Measurements from ENCODE around the gene VGLL2.

VGLL2 gene

DNA sequence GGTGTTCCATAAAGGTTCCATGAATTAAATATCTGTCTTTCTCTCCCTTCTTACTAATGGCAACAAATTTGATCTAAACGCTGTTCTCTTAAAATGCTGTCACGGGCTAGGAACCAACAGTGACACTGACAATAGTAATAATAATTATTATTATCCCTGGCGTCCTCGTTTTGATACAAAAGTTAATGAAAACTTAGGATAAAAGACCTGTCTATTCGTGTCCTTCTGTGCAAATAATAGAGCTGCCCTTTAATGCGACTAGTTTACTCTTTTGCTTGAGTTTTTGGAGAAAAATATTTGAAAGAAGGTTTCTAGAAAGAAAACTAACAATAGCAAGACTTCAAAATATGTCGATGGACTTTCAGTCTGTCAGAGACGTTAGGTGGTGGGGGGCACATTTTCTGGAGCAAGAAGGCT lies 4.3 kb downstream of the VGLL2 start:
- no peak for DNase-seq

DNA sequence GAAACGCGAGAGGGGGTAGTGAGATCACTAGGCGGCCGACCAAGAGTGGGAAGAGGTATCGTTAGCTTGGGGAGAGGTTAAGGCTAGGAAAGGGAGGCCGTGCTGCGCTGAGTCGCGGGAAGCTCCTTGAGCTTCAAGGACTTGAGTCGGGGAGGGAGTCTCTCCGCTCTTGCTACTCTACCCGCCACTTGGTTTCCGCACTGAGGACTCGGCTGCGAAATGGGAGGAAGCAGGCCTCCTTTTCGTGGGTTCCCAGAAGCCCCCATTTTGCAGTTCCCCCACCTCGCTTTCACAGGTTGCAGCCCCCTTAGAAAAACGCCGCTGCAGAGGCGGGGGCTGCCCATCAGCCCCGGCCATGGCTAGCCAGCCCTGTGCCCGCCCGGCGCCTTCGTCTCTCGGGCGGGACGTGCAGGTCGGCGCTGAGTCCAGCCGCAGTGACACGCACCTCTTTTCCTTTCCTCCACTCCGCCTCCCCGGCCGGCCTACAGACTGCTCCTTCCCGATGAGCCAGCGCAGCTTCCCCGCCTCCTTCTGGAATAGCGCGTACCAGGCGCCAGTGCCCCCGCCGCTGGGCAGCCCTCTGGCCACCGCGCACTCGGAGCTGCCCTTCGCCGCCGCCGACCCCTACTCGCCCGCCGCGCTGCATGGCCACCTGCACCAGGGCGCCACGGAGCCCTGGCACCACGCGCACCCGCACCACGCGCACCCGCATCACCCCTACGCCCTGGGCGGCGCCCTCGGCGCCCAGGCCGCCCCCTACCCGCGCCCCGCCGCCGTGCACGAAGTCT lies 4.9 kb downstream of the VGLL2 start:
- DNase-seq, result no peak

DNA sequence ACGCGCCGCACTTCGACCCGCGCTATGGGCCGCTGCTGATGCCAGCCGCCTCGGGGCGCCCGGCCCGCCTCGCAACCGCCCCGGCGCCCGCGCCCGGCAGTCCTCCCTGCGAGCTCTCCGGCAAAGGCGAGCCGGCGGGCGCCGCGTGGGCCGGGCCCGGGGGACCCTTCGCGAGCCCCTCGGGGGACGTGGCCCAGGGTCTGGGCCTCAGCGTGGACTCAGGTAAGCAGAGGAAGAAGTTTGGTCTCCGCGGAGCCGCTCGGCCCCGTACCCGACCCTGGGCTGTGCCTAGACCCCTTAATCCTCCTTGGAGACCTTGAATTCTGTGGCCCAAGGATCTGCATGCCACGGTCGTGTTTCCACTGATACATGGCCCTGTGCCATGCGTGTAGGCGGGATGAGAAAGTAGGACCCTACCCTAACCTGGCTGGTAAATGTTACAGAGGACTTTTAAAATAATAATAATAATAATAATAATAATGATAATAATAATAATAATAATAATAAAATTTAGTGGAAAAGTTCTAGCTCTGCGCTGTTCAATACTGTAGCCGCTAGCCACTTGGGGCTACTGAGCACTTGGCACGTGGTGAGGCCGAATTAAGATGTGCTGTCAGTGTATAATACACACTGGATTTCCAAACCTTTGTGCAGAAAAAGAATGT lies 5.6 kb downstream of the VGLL2 start:
- DNase-seq, result no peak

DNA sequence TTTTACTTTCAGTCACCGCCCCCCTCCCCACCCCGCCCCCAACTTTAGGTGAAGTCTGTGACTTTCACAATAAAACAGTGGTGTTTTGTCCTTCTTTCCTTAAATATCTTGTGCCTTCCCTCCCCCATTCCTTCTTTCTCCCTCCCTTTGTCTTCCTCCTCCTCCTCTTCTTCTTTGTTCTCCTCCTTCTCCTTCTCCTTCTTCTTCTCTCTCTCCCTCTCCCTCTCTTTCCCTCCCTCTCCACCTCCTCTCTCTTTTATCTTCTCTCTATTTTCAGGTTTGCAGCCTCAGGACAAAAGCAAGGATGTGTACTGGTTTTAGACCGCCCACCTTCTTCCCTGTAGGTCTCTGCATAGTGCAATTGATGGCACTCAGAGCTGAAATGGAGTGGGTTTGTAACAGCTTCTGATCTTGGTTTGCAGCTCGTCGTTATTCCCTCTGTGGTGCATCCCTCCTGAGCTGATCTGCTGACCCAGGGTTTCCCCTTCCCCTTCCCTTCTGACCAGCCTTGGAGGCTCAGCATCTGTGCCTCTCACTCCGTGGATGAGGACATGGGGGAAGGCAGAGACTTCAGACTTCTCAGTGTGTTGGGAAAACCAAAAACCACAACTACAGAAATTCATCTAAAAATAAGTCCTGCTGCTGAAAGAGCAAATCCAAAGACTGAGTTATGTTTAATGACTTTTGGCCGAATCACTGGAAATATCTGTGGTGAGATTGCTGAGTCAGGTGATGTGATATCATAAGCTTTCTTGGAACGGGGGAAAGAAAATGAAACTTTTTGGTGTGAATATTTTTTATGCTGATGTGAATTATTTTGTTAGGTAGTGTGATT lies 6.9 kb downstream of the VGLL2 start:
- no peak for DNase-seq

GRCh38 chr6:117272891-117273290 lies 7.5 kb downstream of the VGLL2 start:
- DNase-seq, result no peak

DNA sequence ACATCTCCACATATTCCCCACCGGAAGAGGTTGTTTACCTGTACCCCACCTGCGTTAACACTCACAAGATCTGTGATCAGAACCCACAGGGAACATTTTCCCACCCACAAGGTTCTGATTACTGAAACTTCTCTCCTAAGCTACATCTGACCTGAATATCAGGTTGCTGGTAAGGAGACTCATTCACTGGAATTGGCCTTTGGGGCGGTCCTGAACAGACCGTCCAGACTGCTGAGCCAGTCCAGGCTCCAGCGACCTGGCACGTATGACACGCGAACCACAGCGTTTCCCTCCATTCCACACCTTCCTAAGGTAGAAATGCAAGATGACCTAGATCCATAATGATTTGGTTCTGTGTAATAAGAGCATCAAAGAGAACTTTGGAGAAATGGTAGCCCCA lies 9.8 kb downstream of the VGLL2 start:
- no peak for DNase-seq

- no peak for DNase-seq
These were observed 10.4 kb downstream of the VGLL2 start for GRCh38 chr6:117275711-117276110.

DNA sequence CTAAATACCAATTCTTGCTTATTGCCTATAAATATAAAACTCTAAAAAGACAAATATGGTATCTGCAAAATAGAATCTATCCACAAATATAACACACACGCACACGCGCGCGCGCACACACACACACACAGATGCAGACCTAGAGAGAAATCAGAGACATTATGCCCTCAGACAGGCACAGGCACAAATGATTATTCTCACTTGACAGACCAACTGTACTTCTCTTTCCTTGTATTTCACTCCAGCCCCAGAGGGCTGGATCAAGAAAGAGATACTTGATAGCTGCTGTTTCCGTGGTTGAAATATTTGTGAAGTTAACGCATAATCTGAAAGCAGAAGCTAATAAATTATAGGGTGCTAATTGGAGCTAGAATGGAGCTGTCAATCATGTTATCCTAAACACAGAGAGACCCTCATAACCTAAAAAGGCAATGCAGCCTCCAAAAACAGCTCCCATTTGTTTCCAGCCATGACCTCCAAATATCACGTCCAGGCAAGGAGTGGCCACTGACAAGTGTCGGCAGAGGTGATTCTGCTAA lies 11.5 kb downstream of the VGLL2 start:
- DNase-seq, result no peak

GRCh38 chr6:117280922-117281321 lies 15.6 kb downstream of the VGLL2 start:
- no peak for DNase-seq

DNA sequence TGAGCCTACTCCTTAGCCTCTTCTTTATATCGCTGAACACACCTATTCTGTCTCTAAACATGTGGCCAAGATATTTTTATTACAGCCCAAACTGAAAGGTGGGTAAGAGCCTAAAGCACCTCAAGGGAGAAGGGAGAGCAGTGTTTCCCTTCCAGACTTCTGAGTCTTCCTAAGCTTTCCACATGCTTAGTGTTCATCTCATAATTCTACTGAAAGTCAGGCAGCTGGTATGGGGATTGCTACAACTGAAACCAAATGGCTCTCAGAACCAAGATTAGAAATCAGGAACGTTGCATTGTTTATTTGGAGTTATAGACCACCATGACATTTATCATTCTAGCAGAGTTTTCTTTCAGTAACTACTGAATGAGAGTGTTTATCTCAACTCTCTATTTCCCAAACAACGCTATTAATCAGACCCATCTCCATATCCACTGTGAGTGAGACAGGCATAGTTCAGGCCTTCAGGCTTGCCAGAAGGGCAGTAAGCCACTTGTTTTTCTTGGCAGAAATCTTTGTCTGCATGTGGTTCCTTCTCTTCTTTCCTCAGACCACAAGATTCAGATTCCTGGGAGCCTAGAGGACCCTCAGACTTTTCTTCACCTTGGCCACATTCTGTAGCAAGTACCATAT lies 22.8 kb downstream of the VGLL2 start:
- no peak for DNase-seq

DNA sequence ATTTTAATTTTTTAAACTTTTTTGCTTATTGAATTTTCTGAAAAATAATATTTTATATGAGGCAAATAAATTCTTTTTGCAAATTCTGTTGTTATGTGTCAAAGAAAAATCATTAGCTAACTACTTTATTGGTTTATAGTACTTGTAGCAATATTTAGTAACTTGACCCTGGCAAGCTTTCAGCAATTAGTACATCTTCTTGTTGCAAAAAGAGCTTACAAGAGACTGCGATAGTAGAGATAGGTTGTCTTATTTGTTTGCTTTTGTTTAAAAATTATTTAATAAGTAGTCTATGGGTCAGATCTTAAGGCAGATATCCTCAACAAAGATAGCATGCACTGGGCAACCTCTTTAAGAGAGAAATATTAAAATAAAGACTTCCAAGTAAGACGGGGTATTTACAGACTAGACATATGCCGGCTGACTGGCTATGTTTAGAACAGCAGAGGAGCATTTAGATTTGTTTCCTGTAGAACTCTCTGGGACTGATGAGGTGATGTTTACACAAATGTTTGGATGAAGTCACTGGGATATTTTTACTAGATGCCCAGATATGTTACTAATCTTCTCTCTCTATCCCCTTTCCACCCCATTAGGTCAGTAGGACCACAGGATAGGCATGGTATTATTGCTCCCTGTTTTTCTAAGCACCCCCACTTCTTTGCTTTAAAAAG lies 25.0 kb downstream of the VGLL2 start:
- DNase-seq, result no peak

GRCh38 chr6:117298941-117299340 lies 33.6 kb downstream of the VGLL2 start:
- DNase-seq, result no peak

DNA sequence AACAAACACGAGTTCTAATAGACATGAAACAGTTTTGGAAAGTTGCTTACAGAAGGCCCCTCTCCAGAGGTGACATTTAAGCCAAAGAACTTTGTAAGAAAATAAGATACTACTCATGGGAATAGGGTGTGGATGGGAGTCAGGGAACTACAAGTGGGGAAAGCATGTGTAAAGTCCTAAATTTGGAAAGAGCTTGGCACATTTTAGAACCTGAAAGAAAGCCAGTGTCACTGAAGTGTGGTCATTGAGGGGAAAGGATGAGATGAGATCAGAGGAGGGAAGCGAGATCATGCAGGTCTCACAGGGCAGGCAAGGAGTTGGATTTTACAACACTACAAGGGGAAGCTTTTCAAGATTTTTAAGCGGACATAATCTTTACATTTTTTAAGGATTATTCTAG lies 38.0 kb downstream of the VGLL2 start:
- no peak for DNase-seq

- no peak for DNase-seq
These were observed 39.1 kb downstream of the VGLL2 start for GRCh38 chr6:117304446-117304845.

GRCh38 chr6:117306227-117306790 lies 41.0 kb downstream of the VGLL2 start:
- DNase-seq, result no peak

GRCh38 chr6:117307655-117308054 lies 42.3 kb downstream of the VGLL2 start:
- no peak for DNase-seq

DNA sequence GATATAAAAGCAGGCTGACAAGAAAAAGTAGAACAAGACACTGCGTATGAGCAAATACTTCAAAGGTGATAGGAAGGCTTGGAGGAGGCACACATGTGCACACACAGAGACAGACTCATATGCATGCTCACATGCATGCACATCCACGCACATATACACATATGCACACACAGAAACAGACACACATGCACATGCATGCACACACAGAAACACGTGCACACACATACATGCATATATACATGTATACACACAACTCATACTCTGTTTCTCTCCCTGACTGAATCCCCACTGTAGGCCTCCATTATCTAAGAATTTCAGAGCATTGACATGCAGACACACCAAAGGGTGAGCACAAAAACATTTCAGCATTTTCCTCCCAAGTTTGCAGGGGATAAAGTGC lies 43.7 kb downstream of the VGLL2 start:
- DNase-seq, result no peak

GRCh38 chr6:117309611-117310010 lies 44.3 kb downstream of the VGLL2 start:
- no peak for DNase-seq

GRCh38 chr6:117311310-117311709 lies 46.0 kb downstream of the VGLL2 start:
- DNase-seq, result no peak

GRCh38 chr6:117311726-117312125 lies 46.4 kb downstream of the VGLL2 start:
- DNase-seq, result no peak

- DNase-seq, result no peak
These were observed 51.9 kb downstream of the VGLL2 start for GRCh38 chr6:117317261-117317660.

All from T-helper 1 cell (primary cell).